Neutrophil (primary cell): Measurements from ENCODE around the gene EEPD1.

Source experiments
- H3K27ac ChIP-seq: fragments of 200-600 bp; sonication (generic); 2 replicates; pipeline ENCODE4 v1.5.1; 2016; ENCODE audit warnings: mild to moderate bottlenecking, moderate library complexity
- H3K27me3 ChIP-seq: fragments of 200-600 bp; sonication (generic); 2 replicates; pipeline ENCODE4 v1.6.0; 2016; ENCODE audit warnings: mild to moderate bottlenecking
- H3K36me3 ChIP-seq: fragments of 200-600 bp; sonication (generic); 2 replicates; pipeline ENCODE4 v1.5.1; 2017
- H3K4me1 ChIP-seq, 2 experiments: fragments of 200-600 bp in 1 of 2; sonication (generic) in 1 of 2; 1 replicate in 1 of 2; 2 replicates in 1 of 2; pipeline versions ENCODE4 v1.5.1 to v1.6.1; 2013 to 2016; ENCODE audit warnings: low read depth in 1 of 2, low read length in 1 of 2, mild to moderate bottlenecking in 1 of 2, moderate library complexity in 1 of 2; ENCODE audit not compliant: control insufficient read depth in 1 of 2, insufficient read depth in 1 of 2
- H3K4me3 ChIP-seq, 2 experiments: fragments of 200-600 bp in 1 of 2; sonication (generic) in 1 of 2; 1 replicate in 1 of 2; 2 replicates in 1 of 2; pipeline ENCODE4 v1.5.1; 2013 to 2016; ENCODE audit warnings: low read depth in 1 of 2, low read length in 1 of 2, mild to moderate bottlenecking in 1 of 2, moderate library complexity in 1 of 2
- H3K9me3 ChIP-seq: fragments of 200-600 bp; sonication (generic); 2 replicates; pipeline ENCODE4 v1.5.1; 2016
- TF ChIP-seq, protein P1 (sequence below): fragments of 200-600 bp; sonication (generic); IDR thresholded peaks from 2 replicates; pipeline ENCODE4 v1.5.1; 2016; ENCODE audit warnings: antibody characterized with exemption

EEPD1 gene

DNA sequence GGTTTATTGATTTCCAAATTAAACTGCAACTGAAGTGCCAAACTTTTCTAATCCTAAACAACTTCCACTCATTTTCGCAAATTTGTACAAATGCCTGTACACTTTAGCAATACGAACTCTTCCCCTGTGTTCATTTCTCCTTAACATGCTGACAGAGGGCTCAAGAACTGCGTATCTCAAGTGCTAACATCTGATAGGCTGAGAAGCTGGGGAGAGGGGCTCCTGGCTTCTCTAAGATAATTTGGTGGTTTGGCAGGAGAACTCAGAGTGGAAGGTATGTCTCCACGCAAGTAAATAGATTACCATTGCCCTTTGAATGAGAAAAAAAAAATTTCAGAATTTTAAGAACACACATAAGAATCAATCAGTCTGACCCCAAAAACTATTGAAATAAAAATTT lies 183.3 kb downstream of the EEPD1 start:
- H3K4me1 ChIP-seq, result no peaks in the 10 kb centered on the region

GRCh38 chr7:36338256-36338655 lies 185.2 kb downstream of the EEPD1 start:
- Histone ChIP-seq H3K27ac (no peak overlapping the region), H3K36me3 (no peaks in the 10 kb centered on the region), H3K9me3 (no peaks in the 10 kb centered on the region), H3K4me3 (no peak overlapping the region), H3K27me3 (no peaks in the 10 kb centered on the region), H3K4me1 (peaks cover 0 to 3% of the 10 kb centered on the region in 2 experiments)
- TF ChIP-seq, protein P1, sequence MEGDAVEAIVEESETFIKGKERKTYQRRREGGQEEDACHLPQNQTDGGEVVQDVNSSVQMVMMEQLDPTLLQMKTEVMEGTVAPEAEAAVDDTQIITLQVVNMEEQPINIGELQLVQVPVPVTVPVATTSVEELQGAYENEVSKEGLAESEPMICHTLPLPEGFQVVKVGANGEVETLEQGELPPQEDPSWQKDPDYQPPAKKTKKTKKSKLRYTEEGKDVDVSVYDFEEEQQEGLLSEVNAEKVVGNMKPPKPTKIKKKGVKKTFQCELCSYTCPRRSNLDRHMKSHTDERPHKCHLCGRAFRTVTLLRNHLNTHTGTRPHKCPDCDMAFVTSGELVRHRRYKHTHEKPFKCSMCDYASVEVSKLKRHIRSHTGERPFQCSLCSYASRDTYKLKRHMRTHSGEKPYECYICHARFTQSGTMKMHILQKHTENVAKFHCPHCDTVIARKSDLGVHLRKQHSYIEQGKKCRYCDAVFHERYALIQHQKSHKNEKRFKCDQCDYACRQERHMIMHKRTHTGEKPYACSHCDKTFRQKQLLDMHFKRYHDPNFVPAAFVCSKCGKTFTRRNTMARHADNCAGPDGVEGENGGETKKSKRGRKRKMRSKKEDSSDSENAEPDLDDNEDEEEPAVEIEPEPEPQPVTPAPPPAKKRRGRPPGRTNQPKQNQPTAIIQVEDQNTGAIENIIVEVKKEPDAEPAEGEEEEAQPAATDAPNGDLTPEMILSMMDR, result no peak

More for the DNA sequence above, 183.3 kb downstream of the EEPD1 start:
- no peaks in the 10 kb centered on the region for H3K36me3 ChIP-seq
- no peak overlapping the region for H3K27ac ChIP-seq
- no peak overlapping the region for H3K4me3 ChIP-seq
- TF ChIP-seq, protein P1, result no peak
- no peaks in the 10 kb centered on the region for H3K27me3 ChIP-seq
- H3K9me3 ChIP-seq, result no peaks in the 10 kb centered on the region

GRCh38 chr7:36343548-36343947 lies 190.5 kb downstream of the EEPD1 start:
- TF ChIP-seq, protein P1, result no peak
- Histone ChIP-seq H3K27ac (no peak overlapping the region), H3K36me3 (no peaks in the 10 kb centered on the region), H3K4me3 (no peak overlapping the region), H3K4me1 (peaks cover 0 to 3% of the 10 kb centered on the region in 2 experiments), H3K27me3 (no peaks in the 10 kb centered on the region), H3K9me3 (no peaks in the 10 kb centered on the region)

- Histone ChIP-seq H3K27ac (no peak overlapping the region), H3K9me3 (no peaks in the 10 kb centered on the region), H3K36me3 (no peaks in the 10 kb centered on the region), H3K27me3 (no peaks in the 10 kb centered on the region), H3K4me3 (no peak overlapping the region), H3K4me1 (peaks cover 0 to 3% of the 10 kb centered on the region in 2 experiments)
- TF ChIP-seq, protein P1, result no peak
These were observed 191.6 kb downstream of the EEPD1 start for GRCh38 chr7:36344622-36345021.

DNA sequence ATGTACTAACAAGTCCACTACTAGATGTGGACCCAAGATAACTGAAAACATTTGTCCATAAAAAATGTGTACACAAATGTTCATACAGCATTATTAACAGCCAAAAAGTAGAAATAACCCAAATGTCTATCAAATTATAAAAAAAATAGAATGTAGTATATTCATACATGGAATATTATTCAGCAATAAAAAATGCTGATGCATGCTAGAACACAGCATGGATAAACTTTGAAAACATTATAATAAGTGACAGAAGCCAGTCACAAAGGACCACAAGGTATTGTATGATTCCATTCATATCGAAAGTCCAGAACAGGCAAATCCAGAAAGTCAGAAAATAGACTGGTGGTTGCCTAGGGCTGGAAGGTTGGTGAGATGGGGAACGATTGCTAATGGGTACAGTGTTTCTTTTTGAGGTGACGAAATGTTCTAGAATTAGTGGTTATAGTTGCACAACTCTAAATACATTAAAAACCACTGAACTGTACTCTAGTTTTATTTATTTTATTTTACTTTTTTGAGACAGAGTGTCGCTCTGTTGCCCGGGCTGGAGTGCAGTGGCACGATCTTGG lies 193.3 kb downstream of the EEPD1 start:
- Histone ChIP-seq H3K36me3 (no peaks in the 10 kb centered on the region), H3K27ac (no peak overlapping the region), H3K27me3 (no peaks in the 10 kb centered on the region), H3K4me3 (no peak overlapping the region), H3K4me1 (peaks cover 0 to 3% of the 10 kb centered on the region in 2 experiments), H3K9me3 (no peaks in the 10 kb centered on the region)
- TF ChIP-seq, protein P1, result no peak
